Glomerular visceral epithelial cell (primary cell): ENCODE measurements around the gene MCM9.
A peak's percentile ranks its signal among the peaks of the same experiment; 100 is the strongest.
"Not testable (repeated sequence)": the region's sequence is repeated elsewhere in the genome, so short reads cannot be mapped to it uniquely, and the experiment has no call there.

Experiments used
- DNase-seq: peaks from one replicate; pipeline ENCODE4 v3.0.0-alpha.2; 2016; ENCODE audit errors: extremely low spot score

MCM9 gene

GRCh38 chr6:118893807-118894424 lies 41.0 kb downstream of the MCM9 start, which contains the start of gene ASF1A:
ASF1A (plus strand) TSS chr6:118894152; CDS start chr6:118894414, 262 bp downstream.
- DNase-seq = peak; percentile 99

- DNase-seq = peak; percentile 65
Measured at GRCh38 chr6:118893064-118893806, 41.7 kb downstream of the MCM9 start.

- DNase-seq = no peak
Measured at GRCh38 chr6:118892355-118892991, 42.5 kb downstream of the MCM9 start.

GRCh38 chr6:118890997-118891790 lies 43.8 kb downstream of the MCM9 start:
- DNase-seq = no peak

- DNase-seq = no peak
Measured at GRCh38 chr6:118889163-118889562, 45.8 kb downstream of the MCM9 start.

- no peak for DNase-seq
Measured at GRCh38 chr6:118886641-118887040, 48.3 kb downstream of the MCM9 start.

GRCh38 chr6:118882314-118882905 lies 52.5 kb downstream of the MCM9 start:
- no peak for DNase-seq

GRCh38 chr6:118881440-118882313 lies 53.3 kb downstream of the MCM9 start:
- DNase-seq = no peak

- no peak for DNase-seq
Measured at GRCh38 chr6:118877806-118878205, 57.2 kb downstream of the MCM9 start.

GRCh38 chr6:118876814-118877213 lies 58.1 kb downstream of the MCM9 start:
- DNase-seq = peak; percentile 9

GRCh38 chr6:118876198-118876597 lies 58.8 kb downstream of the MCM9 start:
- peak; percentile 9 for DNase-seq

- no peak for DNase-seq
Measured at GRCh38 chr6:118875672-118876071, 59.3 kb downstream of the MCM9 start.

GRCh38 chr6:118873239-118873638 lies 61.7 kb downstream of the MCM9 start:
- DNase-seq = no peak

GRCh38 chr6:118872726-118873125 lies 62.2 kb downstream of the MCM9 start:
- DNase-seq = no peak

GRCh38 chr6:118872318-118872717 lies 62.6 kb downstream of the MCM9 start:
- DNase-seq = no peak

- DNase-seq = no peak
Measured at GRCh38 chr6:118871331-118871730, 63.6 kb downstream of the MCM9 start.

GRCh38 chr6:118869894-118870589 lies 64.9 kb downstream of the MCM9 start:
- no peak for DNase-seq

- no peak for DNase-seq
Measured at GRCh38 chr6:118869350-118869749, 65.6 kb downstream of the MCM9 start.

- DNase-seq = not testable (repeated sequence)
Measured at GRCh38 chr6:118868901-118869300, 66.1 kb downstream of the MCM9 start.

- DNase-seq = no peak
Measured at GRCh38 chr6:118867181-118867580, 67.8 kb downstream of the MCM9 start.
